ENCODE results near the gene ERP44. TPM values are rescaled to one million over a fixed set of nuclear protein-coding genes. Genes with fewer than 3 reads are reported as not detected.
"Not testable (repeated sequence)": the region's sequence is repeated elsewhere in the genome, so short reads cannot be mapped to it uniquely, and the experiment has no call there.

The ERP44 gene
- polyA plus RNA-seq (2012; ENCODE audit: missing spikeins) = 19.1 TPM

- TF ChIP-seq POLR2AphosphoS5 (IDR thresholded peaks at IDR 0.05; ENCODE audit: low read depth, low read length) (peak; percentile 95), TAF1 (IDR thresholded peaks at IDR 0.05; ENCODE audit: borderline replicate concordance, low read depth, low read length) (0 out of 2 replicates have a peak, but pooled peaks have one; percentile 46), POLR2A (IDR thresholded peaks at IDR 0.05; ENCODE audit: low read depth, low read length) (peak; percentile 94)
- DNase-seq (ENCODE audit: insufficient read length) (peak; percentile 82), FAIRE-seq (peak; percentile 99)
Observed at GRCh38 chr9:100098887-100099721, at the start of gene ERP44, which contains the start of gene INVS. ERP44 (minus strand) TSS chr9:100099000; CDS start chr9:100098840, 160 bp downstream. INVS (plus strand) TSS chr9:100099243; CDS start chr9:100104522, 5,279 bp downstream.

- FAIRE-seq; DNase-seq (ENCODE audit: insufficient read length): not testable (repeated sequence)
Observed at GRCh38 chr9:100145976-100146375, 47.2 kb upstream of the ERP44 start.

DNA sequence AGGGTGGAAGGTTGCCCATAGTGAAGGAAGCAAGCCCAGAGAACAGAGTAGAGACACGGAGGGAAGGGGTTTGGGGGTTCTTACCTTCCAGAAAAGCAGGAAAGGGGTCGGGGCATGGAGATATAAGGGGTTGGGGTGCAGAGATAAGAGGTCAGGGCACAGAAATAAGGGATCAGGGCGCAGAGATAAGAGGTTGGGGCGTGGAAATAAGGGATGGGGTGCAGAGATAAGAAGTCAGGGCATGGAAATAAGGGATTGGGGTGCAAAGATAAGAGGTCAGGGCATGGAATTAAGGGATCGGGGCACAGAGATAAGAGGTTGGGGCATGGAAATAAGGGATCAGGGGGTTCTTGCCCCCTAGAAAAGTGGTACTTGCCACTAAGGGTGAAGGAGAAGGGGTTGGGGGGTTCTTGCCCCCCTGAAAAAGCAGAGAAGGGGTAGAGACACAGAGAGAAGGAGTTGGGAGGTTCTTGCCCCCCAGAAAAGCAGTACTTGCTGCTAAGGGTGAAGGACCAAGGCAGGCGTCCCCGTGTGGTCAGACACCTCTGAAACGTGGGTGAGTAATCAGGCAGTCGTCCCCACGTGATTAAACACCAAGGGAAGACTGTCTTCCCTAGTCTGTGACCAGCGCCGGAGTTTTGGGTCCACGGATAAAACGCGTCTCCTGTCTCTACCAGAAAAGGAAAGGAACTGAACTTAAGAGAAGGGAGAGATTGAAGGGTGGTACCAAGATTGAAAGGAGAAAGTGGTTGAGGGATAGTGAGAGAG is 46.6 kb upstream of the ERP44 start:
- not testable (repeated sequence) for FAIRE-seq; DNase-seq (ENCODE audit: insufficient read length)

GRCh38 chr9:100141862-100142261 is 43.1 kb upstream of the ERP44 start:
- DNase-seq (ENCODE audit: insufficient read length); FAIRE-seq: not testable (repeated sequence)

GRCh38 chr9:100140303-100140702 is 41.5 kb upstream of the ERP44 start:
- DNase-seq (ENCODE audit: insufficient read length); FAIRE-seq: not testable (repeated sequence)

- DNase-seq (ENCODE audit: insufficient read length); FAIRE-seq: not testable (repeated sequence)
Observed at GRCh38 chr9:100136799-100137198, 38.0 kb upstream of the ERP44 start.

- TF ChIP-seq POLR2AphosphoS5 (IDR thresholded peaks at IDR 0.05; ENCODE audit: low read depth, low read length) = no peak
- TF ChIP-seq POLR2A (IDR thresholded peaks at IDR 0.05; ENCODE audit: low read depth, low read length) = no peak
- no peak for TF ChIP-seq TAF1 (IDR thresholded peaks at IDR 0.05; ENCODE audit: borderline replicate concordance, low read depth, low read length)
- FAIRE-seq = no peak
Observed at GRCh38 chr9:100134731-100135130, 35.9 kb upstream of the ERP44 start.

DNA sequence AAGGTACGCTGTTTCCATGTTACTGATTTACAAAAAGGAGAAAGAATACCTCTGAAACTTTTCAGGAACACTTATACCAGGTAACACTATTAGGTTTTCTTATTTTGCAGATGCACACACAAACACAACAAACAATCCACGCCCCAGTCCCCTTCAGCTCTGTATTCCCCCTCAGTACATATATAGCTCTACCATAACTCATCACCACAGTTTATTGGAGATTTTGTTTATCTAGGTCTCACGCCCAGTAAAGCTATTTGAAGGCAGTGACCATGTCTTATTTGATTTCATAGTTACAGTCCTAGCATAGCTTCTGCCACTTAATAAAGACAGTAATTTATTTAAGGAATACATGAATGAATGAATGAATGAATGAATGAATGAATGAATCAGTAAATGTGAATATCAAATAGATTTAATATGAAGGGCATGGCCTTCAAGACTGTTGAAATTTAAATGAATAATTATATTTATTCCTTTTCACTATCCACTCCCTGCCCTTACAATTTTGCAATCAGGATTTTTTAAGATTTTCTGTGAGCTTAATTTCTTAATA is 33.2 kb upstream of the ERP44 start:
- no peak for TF ChIP-seq TAF1 (IDR thresholded peaks at IDR 0.05; ENCODE audit: borderline replicate concordance, low read depth, low read length)
- TF ChIP-seq POLR2A (IDR thresholded peaks at IDR 0.05; ENCODE audit: low read depth, low read length) = no peak
- no peak for TF ChIP-seq POLR2AphosphoS5 (IDR thresholded peaks at IDR 0.05; ENCODE audit: low read depth, low read length)
- DNase-seq (ENCODE audit: insufficient read length) (no peak), FAIRE-seq (no peak)

More at GRCh38 chr9:100134731-100135130, 35.9 kb upstream of the ERP44 start:
- DNase-seq (ENCODE audit: insufficient read length) = no peak

DNA sequence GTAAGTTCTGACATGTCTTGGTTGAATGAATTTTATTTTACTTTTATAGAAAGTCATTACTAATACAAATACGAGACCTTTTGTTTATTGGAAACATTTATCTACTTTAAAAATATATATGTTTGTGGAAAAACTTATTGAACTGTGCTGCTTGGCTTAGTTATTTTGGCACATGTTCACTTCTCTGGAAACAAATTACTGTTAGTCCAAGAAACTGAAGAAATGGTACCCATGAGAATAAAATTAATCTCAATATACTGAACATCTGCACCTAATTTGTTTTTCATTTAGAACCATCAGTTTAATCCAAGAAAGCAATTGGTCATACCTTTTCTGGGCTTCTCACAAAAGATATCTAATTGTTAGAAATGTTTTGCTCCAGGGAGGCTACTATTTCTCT is 32.4 kb upstream of the ERP44 start:
- TF ChIP-seq POLR2A (IDR thresholded peaks at IDR 0.05; ENCODE audit: low read depth, low read length) (no peak), TAF1 (IDR thresholded peaks at IDR 0.05; ENCODE audit: borderline replicate concordance, low read depth, low read length) (no peak), POLR2AphosphoS5 (IDR thresholded peaks at IDR 0.05; ENCODE audit: low read depth, low read length) (no peak)
- FAIRE-seq = no peak

GRCh38 chr9:100129772-100130171 is 31.0 kb upstream of the ERP44 start:
- TF ChIP-seq POLR2A (IDR thresholded peaks at IDR 0.05; ENCODE audit: low read depth, low read length) (no peak), TAF1 (IDR thresholded peaks at IDR 0.05; ENCODE audit: borderline replicate concordance, low read depth, low read length) (no peak), POLR2AphosphoS5 (IDR thresholded peaks at IDR 0.05; ENCODE audit: low read depth, low read length) (no peak)
- no peak for DNase-seq (ENCODE audit: insufficient read length)
- no peak for FAIRE-seq

More for the DNA sequence above, 32.4 kb upstream of the ERP44 start:
- DNase-seq (ENCODE audit: insufficient read length) = no peak

GRCh38 chr9:100126423-100126822 is 27.6 kb upstream of the ERP44 start:
- FAIRE-seq (no peak), DNase-seq (ENCODE audit: insufficient read length) (no peak)
- no peak for TF ChIP-seq POLR2A (IDR thresholded peaks at IDR 0.05; ENCODE audit: low read depth, low read length)
- no peak for TF ChIP-seq POLR2AphosphoS5 (IDR thresholded peaks at IDR 0.05; ENCODE audit: low read depth, low read length)
- no peak for TF ChIP-seq TAF1 (IDR thresholded peaks at IDR 0.05; ENCODE audit: borderline replicate concordance, low read depth, low read length)

GRCh38 chr9:100125910-100126309 is 27.1 kb upstream of the ERP44 start:
- TF ChIP-seq POLR2AphosphoS5 (IDR thresholded peaks at IDR 0.05; ENCODE audit: low read depth, low read length) (no peak), POLR2A (IDR thresholded peaks at IDR 0.05; ENCODE audit: low read depth, low read length) (no peak), TAF1 (IDR thresholded peaks at IDR 0.05; ENCODE audit: borderline replicate concordance, low read depth, low read length) (no peak)
- DNase-seq (ENCODE audit: insufficient read length) = no peak
- no peak for FAIRE-seq
